ENCODE measurements around the gene TBPL1.

TBPL1 gene

GRCh38 chr6:134007077-134007476 lies 54.1 kb downstream of the TBPL1 start:
- DNase-seq (ENCODE audit: low read depth): no peak

GRCh38 chr6:134009876-134010275 lies 56.9 kb downstream of the TBPL1 start:
- DNase-seq (ENCODE audit: low read depth): no peak

- no peak for DNase-seq (ENCODE audit: low read depth)
Observed at GRCh38 chr6:134010400-134010799, 57.4 kb downstream of the TBPL1 start.

- no peak for DNase-seq (ENCODE audit: low read depth)
Observed at GRCh38 chr6:134010974-134011373, 58.0 kb downstream of the TBPL1 start.

GRCh38 chr6:134014588-134015137 lies 61.6 kb downstream of the TBPL1 start:
- DNase-seq (ENCODE audit: low read depth): no peak

GRCh38 chr6:134015719-134016557 lies 62.9 kb downstream of the TBPL1 start:
- DNase-seq (ENCODE audit: low read depth): no peak

- no peak for DNase-seq (ENCODE audit: low read depth)
Observed at GRCh38 chr6:134016558-134016814, 63.5 kb downstream of the TBPL1 start.

- DNase-seq (ENCODE audit: low read depth): no peak
Observed at GRCh38 chr6:134020071-134020470, 67.0 kb downstream of the TBPL1 start.

- DNase-seq (ENCODE audit: low read depth): no peak
Observed at GRCh38 chr6:134020543-134020942, 67.5 kb downstream of the TBPL1 start.

GRCh38 chr6:134020968-134021367 lies 67.9 kb downstream of the TBPL1 start:
- no peak for DNase-seq (ENCODE audit: low read depth)

- no peak for DNase-seq (ENCODE audit: low read depth)
Observed at GRCh38 chr6:134021396-134022122, 68.5 kb downstream of the TBPL1 start.

GRCh38 chr6:134022650-134023049 lies 69.6 kb downstream of the TBPL1 start:
- no peak for DNase-seq (ENCODE audit: low read depth)

GRCh38 chr6:134026597-134026996 lies 73.6 kb downstream of the TBPL1 start:
- no peak for DNase-seq (ENCODE audit: low read depth)

GRCh38 chr6:134028438-134028837 lies 75.4 kb downstream of the TBPL1 start:
- DNase-seq (ENCODE audit: low read depth): no peak

- DNase-seq (ENCODE audit: low read depth): no peak
Observed at GRCh38 chr6:134029495-134030455, 76.8 kb downstream of the TBPL1 start.

- DNase-seq (ENCODE audit: low read depth): no peak
Observed at GRCh38 chr6:134031696-134032255, 78.8 kb downstream of the TBPL1 start.

GRCh38 chr6:134034478-134034877 lies 81.5 kb downstream of the TBPL1 start:
- DNase-seq (ENCODE audit: low read depth): no peak

- DNase-seq (ENCODE audit: low read depth): no peak
Observed at GRCh38 chr6:134034961-134035822, 82.2 kb downstream of the TBPL1 start.

- DNase-seq (ENCODE audit: low read depth): no peak
Observed at GRCh38 chr6:134035823-134036296, 82.8 kb downstream of the TBPL1 start.

- no peak for DNase-seq (ENCODE audit: low read depth)
Observed at GRCh38 chr6:134039116-134039515, 86.1 kb downstream of the TBPL1 start.

All from HS-27A (cell line).